ENCODE measurements around the gene GOSR1.
"Not testable (repeated sequence)": the region's sequence is repeated elsewhere in the genome, so short reads cannot be mapped to it uniquely, and the experiment has no call there.

Gene GOSR1

DNA sequence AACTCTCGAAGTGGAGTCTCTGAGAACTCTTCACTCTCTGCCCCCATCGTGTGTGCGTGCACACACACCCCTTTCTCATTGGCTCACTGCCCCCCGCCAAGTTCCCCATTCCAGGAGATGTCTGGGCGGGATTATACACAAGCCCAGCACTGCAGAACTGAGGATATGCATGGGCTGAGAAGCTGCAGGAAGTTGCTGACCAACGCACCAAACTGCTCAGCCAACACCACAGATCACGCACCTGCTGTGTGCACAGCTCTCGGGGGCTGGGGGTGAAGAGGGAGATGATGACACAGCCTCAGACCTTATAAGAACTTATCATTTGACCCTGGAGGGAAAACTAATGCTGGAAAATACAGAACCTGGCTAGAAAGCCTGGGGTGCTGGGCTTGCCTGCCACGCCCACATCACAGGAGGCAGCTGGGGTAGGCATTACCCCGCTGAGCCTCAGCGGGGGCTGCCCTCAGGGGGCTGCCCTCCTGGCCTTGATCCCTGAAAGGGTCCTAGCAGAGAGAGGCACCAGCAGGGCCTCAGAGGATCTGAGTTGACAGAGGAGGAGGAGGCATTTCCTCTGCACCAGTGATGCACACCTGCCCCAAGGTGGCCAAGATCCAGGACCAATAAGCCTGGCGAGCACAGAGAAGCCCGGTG, 87.3 kb downstream of the GOSR1 start:
- not testable (repeated sequence) for DNase-seq

DNA sequence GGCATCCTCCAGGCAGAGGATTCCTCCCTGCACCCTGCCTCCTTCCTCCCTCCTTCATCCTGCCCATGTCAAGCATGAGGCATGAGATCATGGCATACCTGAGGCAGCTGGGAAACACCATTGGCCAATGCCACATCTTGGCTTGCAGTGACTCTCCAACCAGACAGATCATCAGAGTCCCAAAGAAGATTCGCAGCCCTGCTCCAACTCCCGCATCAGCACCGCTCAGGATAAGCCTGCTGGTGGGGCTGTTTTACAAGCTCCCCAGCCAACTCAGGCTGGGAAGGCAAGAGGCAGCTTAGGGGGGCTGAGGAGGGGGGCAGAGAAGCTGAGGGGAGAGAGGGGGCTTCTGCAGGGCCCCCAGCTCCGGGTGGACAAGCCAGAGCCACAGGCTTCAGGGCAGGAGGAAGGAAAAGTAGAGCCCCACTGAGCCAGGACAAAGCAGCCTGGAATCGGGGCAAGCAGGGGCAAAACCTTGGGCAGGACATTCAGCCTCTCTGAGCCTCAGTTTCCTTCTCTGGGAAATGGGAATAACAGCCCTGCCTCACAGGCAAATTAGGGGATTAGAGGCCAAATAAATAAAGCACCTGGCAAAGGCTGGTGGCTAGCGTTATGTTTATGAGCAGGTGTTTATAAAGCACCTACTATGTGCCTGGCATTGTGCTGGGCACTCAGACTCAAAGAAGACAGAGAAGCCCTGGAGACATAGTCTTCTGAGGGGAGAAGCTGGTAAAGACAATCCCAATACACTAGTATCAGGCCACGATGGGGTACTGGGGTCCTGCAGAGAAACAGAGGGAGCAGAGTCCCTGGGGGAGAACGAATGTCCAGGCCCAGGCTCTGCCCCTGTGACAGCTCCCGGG, 88.1 kb downstream of the GOSR1 start:
- no peak for DNase-seq

DNA sequence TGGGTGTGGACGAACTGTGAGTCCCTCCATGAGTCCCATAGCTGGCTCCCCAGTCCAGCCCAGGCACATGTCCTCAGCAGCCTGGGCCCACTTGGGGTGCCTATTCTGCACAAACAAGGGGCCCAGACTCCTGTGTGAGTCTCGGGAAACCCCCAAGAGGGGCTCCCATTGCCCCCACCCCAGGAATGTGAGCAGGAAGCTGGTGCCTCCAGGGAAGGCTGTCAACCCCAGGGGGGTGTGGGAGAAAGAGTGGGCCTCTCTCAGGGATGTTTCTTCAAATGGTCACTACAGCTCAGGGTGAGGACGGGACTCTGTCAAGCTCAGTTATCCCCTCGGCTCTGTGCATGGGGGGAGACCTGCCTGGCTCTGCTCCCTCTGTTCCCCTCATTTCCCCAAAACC, 88.9 kb downstream of the GOSR1 start:
- DNase-seq = not testable (repeated sequence)

DNA sequence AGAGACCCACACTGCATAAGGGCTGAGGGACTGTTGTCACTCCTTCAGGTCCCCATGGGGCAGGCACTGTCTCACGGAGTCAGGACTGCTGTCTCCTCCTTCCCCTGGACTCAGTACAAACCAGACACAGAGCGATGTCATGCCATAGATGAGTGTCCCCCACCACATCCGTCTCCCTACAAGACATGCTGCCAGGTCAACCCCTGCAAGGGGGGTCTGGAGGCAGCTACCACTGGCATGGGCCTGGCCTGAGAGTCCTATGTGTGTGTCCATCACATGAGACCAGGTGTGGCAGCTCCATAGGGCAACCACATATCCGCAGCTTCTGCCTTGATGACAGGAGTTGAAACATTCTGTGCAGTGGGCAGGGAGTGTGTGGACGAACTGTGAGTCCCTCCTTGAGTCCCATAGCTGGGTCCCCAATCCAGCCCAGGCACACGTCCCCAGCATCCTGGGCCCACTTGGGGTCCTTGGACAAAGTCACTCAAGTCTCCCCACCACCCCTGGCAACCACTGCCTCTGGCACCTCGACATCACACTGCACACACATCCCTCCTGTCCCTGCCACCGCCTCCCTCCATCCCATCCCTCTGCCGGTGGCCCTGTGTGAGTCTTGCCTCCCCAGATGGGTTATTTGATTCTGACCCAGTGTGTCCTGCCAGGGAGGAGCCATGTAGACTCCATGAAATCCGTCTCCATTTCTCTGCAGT, 89.5 kb downstream of the GOSR1 start:
- not testable (repeated sequence) for DNase-seq

DNA sequence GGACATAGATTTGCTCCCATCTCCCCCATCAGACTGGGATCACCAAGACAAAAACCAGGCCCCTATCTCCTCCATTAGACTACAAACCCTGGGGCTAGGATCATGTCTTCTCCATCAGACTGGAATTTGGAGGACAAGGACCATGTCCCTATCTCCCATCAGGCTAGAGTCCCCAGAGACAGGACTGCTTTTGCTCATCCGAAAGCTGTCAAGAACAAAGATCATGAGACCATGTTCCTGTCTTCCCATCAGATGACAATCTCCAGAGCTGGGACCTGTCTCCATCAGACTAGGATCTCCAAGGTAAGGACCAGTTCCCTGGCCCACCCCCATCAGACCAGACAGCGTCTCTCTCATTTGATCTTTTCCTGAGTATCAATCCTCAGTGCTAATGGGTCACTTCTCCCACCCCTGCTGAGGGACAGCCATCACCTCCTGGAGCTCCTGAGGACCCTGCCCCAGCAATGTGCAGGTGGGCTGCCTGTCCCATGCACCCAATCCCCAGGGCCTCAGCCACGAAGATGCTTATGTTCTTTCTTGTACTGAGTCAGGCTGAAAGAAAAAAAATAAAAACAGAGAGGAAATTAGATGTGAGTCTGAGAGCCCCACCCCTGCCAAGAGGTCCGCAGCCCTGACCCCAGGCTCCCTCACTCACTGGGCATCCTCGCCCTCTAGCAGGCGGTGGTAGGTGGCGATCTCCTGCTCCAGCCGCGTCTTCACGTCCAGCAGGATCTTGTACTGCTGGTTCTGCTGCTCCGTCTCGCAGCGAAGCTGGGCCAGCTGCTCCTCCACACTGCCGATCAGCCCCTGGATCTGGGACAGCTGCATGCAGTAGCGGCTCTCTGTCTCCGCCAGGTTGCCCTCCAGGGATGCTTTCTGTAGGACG, 90.3 kb downstream of the GOSR1 start:
- no peak for DNase-seq

DNA sequence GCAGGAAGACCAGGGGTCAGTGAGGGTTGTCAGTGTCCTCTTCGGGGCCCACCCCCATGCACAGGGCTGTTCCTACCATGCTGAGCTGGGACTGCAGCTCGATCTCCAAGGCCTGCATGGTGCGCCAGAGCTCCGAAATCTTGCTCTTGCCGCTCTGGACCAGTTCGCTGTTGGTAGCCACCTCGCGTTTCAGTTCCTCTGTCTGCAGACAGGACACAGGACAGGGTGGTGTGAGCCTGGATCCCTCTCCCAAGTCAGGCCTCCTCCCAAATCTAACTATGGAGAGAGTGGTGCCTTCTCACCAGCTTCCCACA, 90.9 kb downstream of the GOSR1 start:
- DNase-seq = no peak

DNA sequence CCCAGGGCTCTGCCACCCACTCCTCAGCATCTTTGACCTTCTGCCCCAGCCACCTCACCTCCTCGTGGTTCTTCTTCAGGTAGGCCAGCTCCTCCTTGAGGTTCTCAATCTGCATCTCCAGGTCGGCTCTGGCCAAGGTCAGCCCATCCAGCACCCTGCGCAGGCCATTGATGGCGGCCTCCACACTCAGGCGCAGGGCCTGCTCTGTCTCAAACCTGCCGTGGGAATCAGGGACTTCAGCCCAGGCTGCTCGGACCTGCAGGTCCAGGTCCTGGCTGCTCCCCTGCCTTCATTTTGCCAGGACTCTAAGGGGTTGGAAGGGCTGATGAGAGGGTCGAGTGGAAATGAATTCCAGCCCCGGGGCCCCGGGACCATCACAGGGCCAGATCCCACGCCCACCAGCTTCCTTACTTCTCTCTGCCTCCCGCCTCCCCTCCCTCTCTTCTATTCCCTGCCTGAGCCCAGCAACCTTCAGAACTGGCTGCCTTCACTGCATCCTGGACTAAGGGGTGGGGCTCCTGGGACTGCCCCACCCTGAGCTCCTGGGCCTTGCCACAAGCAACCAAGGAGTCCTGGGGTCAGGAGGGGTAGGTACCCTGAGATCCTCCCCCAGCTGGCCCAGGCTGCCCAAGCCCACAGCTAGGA, 92.4 kb downstream of the GOSR1 start:
- DNase-seq = not testable (repeated sequence)

DNA sequence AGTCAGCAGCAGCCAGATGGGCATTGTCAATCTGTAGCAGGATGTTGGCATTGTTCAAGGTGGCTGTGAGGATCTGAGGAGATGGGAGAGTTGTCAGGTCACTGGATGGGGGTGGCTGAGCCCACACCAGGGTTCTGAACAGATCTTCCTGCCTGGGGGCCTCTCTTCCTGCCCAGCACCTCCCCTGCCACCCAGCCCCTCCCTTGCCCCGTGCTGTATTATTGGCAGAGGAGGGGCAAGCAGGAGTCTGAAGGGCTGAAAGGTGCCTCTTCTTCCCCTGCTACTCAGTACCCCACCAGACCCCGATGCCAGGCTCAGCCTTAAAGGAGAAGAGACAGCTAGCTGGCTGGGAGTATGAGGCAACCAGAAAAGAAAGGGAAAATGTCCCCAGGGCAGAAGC, 93.0 kb downstream of the GOSR1 start:
- DNase-seq = no peak

DNA sequence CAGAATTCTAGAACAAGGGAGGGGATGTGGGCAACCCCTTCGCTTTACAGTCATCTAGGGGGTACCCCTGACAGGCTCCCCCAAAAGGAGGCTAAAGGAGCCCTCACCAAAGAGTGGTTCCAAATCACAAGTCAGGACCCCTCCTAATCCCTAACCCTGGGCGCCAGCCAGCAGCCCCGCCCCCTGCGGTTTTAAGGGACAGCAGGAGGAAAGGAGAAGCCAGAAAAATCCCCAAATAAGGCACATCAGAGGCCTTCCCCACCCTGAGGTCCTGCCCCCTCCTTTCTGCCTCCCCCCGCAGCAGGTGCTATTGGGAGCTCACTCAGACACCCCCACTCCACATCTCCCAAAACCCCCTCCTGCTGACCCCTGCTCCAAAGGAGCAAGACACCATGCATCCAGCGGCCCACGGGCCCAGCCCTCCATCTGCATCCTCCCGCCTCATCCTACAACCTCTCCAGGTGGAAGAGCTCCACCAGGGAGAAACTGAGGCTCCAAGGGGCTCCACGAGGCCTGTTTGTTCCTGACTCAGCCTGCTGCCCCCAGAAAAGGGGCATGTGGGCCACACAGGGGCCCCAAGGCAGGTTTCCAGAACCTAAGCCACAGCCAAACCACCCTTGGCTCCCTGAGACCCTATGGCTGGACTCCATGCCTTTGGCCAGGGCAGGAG, 93.5 kb downstream of the GOSR1 start:
- DNase-seq = no peak

DNA sequence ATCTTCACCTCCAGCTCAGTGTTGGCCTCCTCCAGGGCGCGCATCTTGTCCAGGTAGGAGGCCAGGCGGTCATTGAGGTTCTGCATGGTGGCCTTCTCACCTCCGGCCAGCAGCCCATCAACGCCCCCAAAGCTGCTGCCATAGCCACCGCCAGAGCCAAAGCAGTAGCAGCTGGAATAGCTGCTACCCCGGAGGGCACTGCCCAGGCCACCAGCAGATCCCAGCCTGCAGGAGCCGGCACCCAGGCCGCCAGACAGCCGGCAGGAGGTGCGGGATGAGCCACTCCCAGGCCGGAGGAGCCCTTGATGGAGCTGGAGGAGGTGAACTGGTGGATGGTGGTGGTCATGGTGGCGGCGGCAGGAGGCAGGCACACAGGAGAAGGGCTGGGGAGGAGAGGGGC, 94.2 kb downstream of the GOSR1 start:
- not testable (repeated sequence) for DNase-seq

DNA sequence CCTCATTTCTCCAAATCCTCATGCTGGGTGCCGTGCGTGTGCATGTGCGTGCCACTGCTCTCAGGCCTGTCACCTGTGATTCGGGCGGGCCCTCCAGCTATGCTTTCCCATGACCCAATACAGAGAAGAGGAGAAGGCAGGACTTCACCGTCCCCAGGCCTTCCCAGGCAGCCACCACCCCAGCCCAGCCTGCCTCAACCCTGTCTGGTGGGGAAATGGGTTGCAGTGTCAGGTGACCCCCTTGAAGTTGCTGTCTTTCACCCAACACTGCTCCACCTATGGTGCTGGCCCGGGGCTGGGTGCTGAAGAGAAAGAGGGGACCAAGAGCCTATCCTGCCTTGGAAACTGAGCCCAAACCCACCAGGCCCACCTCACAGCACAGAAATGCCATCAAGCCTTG, 94.7 kb downstream of the GOSR1 start:
- no peak for DNase-seq

DNA sequence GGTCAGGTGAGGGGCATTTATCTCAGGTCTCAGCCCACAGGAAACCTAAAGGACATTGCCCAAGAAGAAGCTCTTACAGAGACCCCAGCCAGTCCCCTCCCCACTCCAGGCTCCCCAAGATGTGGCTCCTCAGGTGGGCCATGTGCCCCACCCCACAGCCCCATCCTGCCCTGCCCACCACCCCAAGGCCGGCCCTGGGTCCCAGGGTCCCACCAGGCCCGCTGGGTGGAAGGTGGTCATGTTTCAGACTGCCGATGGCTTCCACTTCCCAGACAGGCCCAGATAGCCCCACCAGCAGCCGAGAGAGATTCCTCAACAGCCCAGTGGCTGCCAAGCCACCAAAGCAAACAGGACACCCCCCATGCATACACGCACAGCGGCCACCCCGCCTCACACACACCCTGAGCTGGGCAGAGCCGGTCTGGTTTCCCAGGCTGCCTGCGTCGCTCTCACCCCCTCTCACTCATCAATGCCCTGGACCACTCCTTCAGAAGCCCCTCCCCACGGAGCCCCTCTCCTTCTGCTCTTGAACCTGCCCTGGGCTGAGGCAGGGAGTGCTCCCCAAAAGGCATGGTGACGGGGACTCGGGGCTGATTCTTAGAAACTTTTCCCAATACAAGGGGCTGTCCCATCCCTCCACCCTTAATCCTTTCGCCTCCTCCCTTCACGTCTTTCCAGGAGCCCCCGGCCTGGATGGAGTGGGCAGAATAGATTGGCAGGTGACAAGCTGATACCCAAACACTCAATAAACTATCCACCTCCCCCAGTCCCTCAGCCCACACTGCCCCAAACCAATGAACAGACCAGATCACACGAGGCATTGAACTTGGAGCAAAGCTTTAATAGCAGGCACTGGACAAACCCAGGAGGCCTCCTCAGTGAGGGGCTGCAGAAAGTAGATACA, 95.7 kb downstream of the GOSR1 start:
- DNase-seq = not testable (repeated sequence)

DNA sequence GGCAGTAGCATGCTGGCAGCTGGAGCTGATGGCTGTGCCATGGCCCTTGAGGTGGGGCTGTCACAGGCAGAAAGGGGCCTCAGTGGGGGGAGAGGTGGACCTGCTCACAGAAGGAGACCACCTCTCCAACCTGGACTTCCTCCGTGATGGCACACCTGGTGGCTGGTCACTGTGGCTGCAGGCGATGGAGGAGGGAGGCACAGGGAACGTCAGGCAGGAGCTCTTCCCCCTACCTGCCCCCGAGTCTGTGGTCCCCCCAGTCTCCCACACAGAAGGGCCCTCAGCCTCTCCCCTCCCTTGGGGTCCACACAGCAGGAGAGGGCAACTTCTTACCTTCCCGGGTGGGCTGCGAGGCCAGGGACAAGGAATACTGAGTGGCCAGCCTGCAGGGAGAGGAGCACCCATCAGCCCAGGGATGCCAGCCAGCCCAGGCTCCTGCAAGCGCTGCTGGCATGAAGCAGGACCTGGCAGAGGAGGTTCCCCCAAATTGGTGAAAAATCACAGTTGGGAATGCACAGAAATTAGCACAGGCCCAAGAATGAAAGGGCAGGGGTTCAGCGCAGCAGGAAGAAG, 96.5 kb downstream of the GOSR1 start:
- DNase-seq = no peak

DNA sequence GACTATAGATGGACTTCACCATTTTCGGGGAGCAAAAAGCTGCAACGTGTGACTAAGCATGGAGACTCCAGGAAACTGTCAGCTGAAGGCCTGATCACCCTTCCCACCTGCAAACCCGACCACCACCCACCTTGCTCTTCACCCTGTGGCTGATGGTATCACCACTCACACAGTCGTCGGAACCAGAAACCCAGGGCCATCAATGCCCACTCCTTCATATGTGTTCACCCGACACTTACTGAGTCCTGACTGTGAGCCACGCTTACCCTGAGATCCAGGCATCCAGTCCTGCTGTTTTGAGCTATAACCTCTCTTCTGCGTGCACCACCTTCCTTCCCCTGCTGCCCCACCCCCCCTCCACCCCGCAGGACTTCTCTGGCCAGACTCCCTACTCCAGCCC, 97.1 kb downstream of the GOSR1 start:
- not testable (repeated sequence) for DNase-seq

DNA sequence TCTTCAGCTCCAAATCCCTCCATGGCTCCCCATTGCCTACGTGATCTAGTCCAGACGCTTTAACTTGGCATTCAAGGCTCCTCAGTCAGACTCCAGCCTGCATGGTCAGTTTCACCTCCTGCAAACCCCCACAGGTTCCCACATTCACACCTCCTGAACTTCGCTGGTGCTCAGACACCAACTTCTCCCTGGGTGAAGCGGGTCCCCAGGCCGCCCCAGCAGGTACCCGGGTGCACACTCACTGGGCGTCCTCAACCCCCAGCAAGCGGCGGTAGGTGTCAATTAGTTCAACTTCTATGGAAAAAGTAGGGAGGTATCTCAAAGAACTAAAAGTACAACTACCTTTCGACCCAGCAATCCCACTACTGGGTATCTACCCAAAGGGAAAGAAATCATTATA, 97.6 kb downstream of the GOSR1 start:
- DNase-seq = not testable (repeated sequence)

DNA sequence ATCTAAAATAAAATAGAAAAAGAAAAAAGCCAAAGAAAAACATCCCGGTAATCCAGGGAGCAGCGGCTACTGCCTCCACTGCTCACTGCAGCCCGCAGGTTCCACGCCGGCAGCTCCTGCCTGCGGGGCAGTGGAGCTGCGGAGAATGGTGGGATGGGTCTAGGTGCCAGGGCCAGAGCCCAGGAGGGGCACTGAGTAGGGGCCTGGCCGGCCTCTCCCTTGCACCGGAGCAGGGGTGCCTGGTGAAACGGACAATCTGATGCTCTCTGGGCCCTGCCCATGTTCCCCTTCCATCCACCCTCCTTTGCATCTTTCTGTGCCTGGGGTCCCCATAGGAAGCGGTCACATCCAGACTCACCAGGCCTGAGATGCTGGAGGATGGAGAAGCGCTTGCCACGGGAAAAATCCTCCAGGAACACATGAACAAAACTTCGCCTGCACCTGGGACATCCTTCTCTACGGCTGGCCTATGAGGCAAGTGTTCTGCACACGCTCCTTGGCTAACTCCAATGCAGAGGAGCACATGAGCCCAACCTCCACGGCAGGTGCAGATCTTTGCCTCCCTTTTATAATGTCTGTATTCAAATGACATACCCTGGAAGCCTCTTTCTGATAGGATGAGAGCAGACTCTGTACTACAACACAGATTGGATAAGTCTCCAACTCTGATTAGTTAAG, 98.6 kb downstream of the GOSR1 start:
- not testable (repeated sequence) for DNase-seq

DNA sequence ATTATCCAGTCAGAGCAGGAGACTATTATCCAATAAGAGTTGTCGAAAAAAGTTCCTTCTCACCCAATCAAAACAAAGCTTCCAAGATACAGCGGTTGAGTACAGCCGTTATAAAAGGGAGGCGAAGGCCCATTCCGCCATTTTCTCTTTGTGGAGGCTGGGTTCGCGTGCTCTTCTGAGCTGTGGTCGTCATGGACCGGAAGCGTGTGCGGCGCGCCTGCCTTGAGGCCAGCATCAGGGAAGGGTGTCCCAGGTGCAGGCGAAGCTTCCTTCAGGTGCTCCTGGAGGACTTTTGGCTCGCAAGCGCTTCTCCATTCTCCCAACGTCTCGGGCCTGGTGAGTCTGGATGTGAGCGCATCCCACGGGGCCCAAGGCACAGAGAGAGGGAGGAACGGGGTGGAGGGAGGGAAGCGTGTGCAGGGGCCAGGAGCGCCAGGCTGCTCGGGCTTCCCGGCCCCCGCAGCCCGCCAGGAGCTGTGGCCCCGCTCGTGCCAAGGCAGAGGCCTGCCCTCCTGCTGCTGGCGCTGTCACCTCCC, 99.2 kb downstream of the GOSR1 start:
- DNase-seq = no peak

Data from NCI-H1930 (cell line).